Mammary microvascular endothelial cell (primary cell): Measurements from ENCODE around the gene TMEM156. TPM values are rescaled to one million over a fixed set of nuclear protein-coding genes. Genes with fewer than 3 reads are reported as not detected.

Experiments used
- total RNA-seq: library from RNA; depleted of rRNA; stranded (reverse); fragments of >200 nt; gene quantifications from 2 replicates; pipeline ENCODE4 v1.2.3, GENCODE V29; 2015

Gene TMEM156
- total RNA-seq: 4.4 and 6.0 TPM in 2 replicates

GRCh38 chr4:39032218-39033085 is at the start of gene TMEM156:
TSS of gene TMEM156 (minus strand) at chr4:39032409. CDS start at chr4:39032313, 96 bp downstream.

GRCh38 chr4:39062094-39062769 is 30.0 kb upstream of the TMEM156 start, which contains the start of gene KLHL5:
TSS of gene KLHL5 (plus strand) at chr4:39062232. CDS start at chr4:39062653, 421 bp downstream.

Other genes starting within 250 kb of the TMEM156 start
- gene TLR10, start 249.4 kb downstream of the TMEM156 start, total RNA-seq: not detected in 2 replicates
- 1.3 and 1.8 TPM in 2 replicates for gene TLR1, start 227.6 kb downstream of the TMEM156 start, total RNA-seq
- gene TLR6, start 175.6 kb downstream of the TMEM156 start, total RNA-seq: 1.3 and 1.4 TPM in 2 replicates
- 94.5 and 109 TPM in 2 replicates for gene FAM114A1, start 164.6 kb downstream of the TMEM156 start, total RNA-seq
- 59.5 and 68.8 TPM in 2 replicates for gene KLHL5, start 29.8 kb upstream of the TMEM156 start, total RNA-seq
- gene WDR19, start 150.1 kb upstream of the TMEM156 start, total RNA-seq: 11.5 and 16.0 TPM in 2 replicates